Esophagus (tissue), 2 donors: ENCODE data around the gene TPD52L1. TPM values are rescaled to one million over a fixed set of nuclear protein-coding genes. Genes with fewer than 3 reads are reported as not detected.
A peak's percentile ranks its signal among the peaks of the same experiment; 100 is the strongest.

Experiments used
- H3K27ac ChIP-seq, 2 donors: one replicate each; pipeline ENCODE4 v1.5.1; 2013; ENCODE audit warnings: low read depth in 2 of 2, mild to moderate bottlenecking in 2 of 2, inconsistent platforms in 1 of 2, low read length in 1 of 2, moderate library complexity in 1 of 2
- H3K27me3 ChIP-seq, 2 donors: one replicate each; pipeline ENCODE4 v1.6.1; 2013; ENCODE audit warnings: low read length in 2 of 2, control low read depth in 1 of 2, mild to moderate bottlenecking in 1 of 2; ENCODE audit not compliant: insufficient read depth in 2 of 2, control insufficient read depth in 1 of 2
- H3K36me3 ChIP-seq, 2 donors: one replicate each; pipeline ENCODE4 v1.6.1; 2013; ENCODE audit warnings: low read length in 1 of 2; ENCODE audit not compliant: control insufficient read depth in 2 of 2, insufficient read depth in 2 of 2
- H3K4me1 ChIP-seq, 2 donors: one replicate each; pipeline ENCODE4 v1.6.1; 2013; ENCODE audit warnings: low read length in 1 of 2; ENCODE audit not compliant: control insufficient read depth in 2 of 2, insufficient read depth in 2 of 2
- H3K4me3 ChIP-seq, 2 donors: one replicate each; pipeline ENCODE4 v1.5.1; 2013; ENCODE audit warnings: low read length in 2 of 2, mild to moderate bottlenecking in 2 of 2, low read depth in 1 of 2, moderate library complexity in 1 of 2
- H3K9me3 ChIP-seq, 2 donors: one replicate each; pipeline ENCODE4 v1.6.1; 2013; ENCODE audit warnings: mild to moderate bottlenecking in 2 of 2, low read depth in 1 of 2, low read length in 1 of 2, moderate library complexity in 1 of 2; ENCODE audit not compliant: control insufficient read depth in 2 of 2, insufficient read depth in 1 of 2
- WGBS, 2 donors: extraction: QIAGEN DNeasy Blood & Tissue Kit; methylation state at CpG; one replicate each; pipeline ENCODE4 v1.1.7; 2013; 5-methylcytosine and 5-hydroxymethylcytosine counted together
- polyA plus RNA-seq, 2 donors: library from polyadenylated mRNA; stranded (reverse); fragments of 200-250 nt; gene quantifications; one replicate each; pipeline ENCODE4 v1.2.3, GENCODE V29; 2013
- donor health status: healthy with polysubstance abuse.
- donor health status: Bipolar disorder and iron deficiency.

The TPD52L1 gene
- polyA plus RNA-seq, 2 donors, result 154 to 245 TPM

DNA sequence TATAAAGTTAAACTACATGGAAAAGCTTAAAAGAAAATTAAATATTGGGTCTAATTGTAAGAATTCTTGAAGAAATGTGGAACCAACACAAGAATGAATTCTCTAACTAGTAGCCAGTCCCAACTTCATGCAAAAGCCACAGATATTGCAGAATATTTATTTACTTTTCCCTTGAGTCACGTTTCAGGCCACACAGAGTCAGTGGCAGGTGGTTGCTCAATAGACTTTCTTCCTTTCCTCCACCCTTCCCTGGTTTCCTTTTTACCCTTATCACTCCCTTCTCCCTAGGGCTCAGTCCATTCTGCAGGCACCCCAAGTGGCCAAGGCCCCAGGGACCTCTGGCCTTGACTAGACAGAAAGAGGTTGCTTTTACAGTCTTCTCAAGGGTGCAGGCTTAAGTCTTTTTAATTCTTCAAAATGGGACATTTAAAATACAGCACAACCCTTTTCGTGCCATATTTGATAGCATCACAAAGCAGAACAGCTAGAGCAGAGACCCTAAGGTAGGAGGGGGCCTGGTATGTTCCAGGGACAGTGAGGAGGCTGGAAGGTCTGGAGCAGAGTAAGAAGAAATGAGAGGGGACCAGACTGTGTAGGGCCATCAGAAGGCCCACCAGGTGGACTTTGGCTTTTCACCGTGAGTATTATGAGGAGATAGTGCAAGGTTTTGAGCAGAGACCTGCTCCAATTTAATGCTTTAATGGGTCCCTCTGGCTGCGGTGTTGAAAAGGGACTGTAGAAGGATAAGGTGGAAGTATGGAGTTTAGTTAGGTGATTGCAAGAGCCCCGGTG is 83.2 kb downstream of the TPD52L1 start:
- H3K36me3 ChIP-seq, result peaks cover 0 to 2% of the 10 kb centered on the region in 2 donors
- WGBS, 2 donors, result 79 to 83% methylated on average over 5 of the region's 5 CpGs

GRCh38 chr6:125237764-125238163 is 84.2 kb downstream of the TPD52L1 start:
- Histone ChIP-seq H3K9me3 (no peaks in the 10 kb centered on the region), H3K27me3 (no peaks in the 10 kb centered on the region), H3K4me3 (no peak overlapping the region), H3K27ac (no peak overlapping the region), H3K4me1 (no peaks in the 10 kb centered on the region), H3K36me3 (peaks cover 0 to 2% of the 10 kb centered on the region in 2 donors)
- 92 to 96% methylated on average over 4 of the region's 4 CpGs for WGBS, 2 donors

More for the DNA sequence above, 83.2 kb downstream of the TPD52L1 start:
- H3K9me3 ChIP-seq, result no peaks in the 10 kb centered on the region
- no peak overlapping the region for H3K27ac ChIP-seq
- H3K4me3 ChIP-seq, result no peak overlapping the region
- no peaks in the 10 kb centered on the region for H3K27me3 ChIP-seq
- H3K4me1 ChIP-seq, result no peaks in the 10 kb centered on the region

DNA sequence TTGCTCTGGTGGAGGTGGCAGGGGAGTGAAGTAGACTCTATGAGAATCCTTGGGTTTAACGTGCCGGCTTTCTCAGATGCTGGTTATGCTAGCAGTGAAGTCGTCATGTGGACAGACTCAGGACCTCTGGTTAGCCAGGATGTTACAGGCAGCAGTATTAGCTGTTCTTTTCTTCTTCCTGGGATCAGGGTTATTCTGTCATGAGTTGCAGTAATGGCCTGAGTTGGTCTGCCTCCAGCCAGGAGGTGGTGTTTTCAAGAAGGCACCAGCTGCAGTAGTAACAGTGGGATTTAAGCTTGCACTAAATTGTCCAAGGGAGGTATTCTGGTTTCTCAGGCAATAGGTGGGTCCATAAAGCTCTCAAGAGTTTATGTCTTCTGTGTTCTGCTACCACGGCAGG is 91.5 kb downstream of the TPD52L1 start:
- H3K27ac ChIP-seq, result peak overlapping the region; percentile 52 to 83

DNA sequence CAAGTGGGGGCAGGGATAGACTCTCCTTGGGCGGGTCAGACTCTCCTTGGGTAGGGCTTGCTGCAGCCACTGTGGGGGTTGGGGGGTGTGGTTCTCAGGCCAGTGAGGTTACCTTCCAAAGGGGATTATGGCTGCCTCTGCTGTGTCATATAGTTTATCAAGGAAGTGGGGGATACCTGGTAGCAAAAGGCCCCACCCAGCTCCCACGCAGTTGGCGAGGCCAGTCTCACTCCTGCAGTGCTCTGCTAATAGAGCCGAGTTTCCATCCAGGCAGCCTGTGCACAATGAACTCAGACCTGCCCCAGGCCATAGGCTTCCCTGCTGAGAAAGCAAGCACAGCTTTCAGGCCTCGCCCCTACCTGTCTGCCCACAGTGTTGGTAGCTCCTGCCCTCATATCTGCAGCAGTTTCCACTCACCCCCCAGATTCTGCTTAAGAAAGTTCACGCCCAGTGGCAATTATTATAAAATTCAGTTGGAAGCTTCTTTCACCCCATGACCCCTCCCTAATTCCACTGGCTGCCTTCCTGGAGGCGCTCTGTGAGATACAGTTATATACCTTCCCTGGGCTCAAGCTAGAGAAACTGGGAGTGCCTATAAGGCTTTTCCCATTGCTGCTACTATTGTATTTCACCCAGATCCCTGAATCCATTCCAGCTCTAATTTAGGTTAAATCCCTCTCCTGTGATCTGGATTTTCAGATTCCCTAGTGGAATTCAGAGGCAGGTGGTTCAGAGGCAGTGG is 92.1 kb downstream of the TPD52L1 start:
- Histone ChIP-seq H3K27me3 (no peaks in the 10 kb centered on the region), H3K9me3 (peaks cover 0 to 2% of the 10 kb centered on the region in 2 donors), H3K36me3 (no peaks in the 10 kb centered on the region), H3K4me1 (peaks cover 0 to 7% of the 10 kb centered on the region in 2 donors), H3K4me3 (peak overlapping the region in 1 of 2 donors; percentile 7), H3K27ac (peak overlapping the region; percentile 52 to 83)
- WGBS, 2 donors, result 53 to 71% methylated on average over 7 of the region's 7 CpGs

More for the DNA sequence above, 91.5 kb downstream of the TPD52L1 start:
- Histone ChIP-seq H3K4me1 (peaks cover 0 to 7% of the 10 kb centered on the region in 2 donors), H3K4me3 (no peak overlapping the region), H3K27me3 (no peaks in the 10 kb centered on the region), H3K36me3 (no peaks in the 10 kb centered on the region), H3K9me3 (peaks cover 0 to 2% of the 10 kb centered on the region in 2 donors)
- WGBS, 2 donors, result 75 to 79% methylated on average over 4 of the region's 4 CpGs

DNA sequence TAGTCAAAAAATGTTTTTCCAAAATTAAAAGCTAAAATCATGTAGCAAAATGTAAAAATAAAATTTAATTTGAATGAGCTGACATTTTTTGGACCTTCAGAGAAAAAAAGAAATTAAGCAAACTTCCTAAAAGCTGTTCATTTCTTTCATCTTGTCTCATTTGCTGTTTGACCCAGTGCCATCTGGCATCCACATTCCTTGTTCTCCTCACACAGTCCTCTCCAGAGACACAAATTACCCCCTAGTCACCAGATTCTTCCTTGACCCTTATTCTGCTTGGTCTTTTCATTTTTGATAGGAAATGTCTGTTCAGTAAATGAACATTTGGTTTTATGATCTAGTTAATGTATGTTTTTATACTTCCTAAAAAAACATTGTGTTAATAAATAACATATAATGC is 93.0 kb downstream of the TPD52L1 start:
- Histone ChIP-seq H3K36me3 (no peaks in the 10 kb centered on the region), H3K27ac (no peak overlapping the region), H3K4me1 (peaks cover 0 to 7% of the 10 kb centered on the region in 2 donors), H3K4me3 (no peak overlapping the region), H3K9me3 (peaks cover 0 to 2% of the 10 kb centered on the region in 2 donors), H3K27me3 (no peaks in the 10 kb centered on the region)

DNA sequence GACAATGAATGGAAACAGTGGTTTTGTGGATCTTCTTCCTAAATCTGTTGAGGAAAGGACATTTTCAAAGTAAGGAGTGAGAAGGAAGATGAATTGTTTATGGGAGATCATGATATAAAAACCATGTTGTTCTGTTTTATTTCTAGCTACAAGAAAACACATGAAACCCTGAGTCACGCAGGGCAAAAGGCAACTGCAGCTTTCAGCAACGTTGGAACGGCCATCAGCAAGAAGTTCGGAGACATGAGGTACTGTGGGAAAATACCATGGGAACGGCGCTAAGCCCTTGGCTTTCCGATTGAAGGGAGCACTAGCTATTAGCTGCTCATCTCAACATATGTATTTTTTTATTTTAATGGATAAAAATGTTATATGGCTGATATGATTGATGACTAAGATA is 94.6 kb downstream of the TPD52L1 start:
- 88 to 94% methylated on average over 7 of the region's 7 CpGs for WGBS, 2 donors
- peaks cover 0 to 8% of the 10 kb centered on the region in 2 donors for H3K4me1 ChIP-seq
- no peak overlapping the region for H3K27ac ChIP-seq
- no peaks in the 10 kb centered on the region for H3K27me3 ChIP-seq
- no peaks in the 10 kb centered on the region for H3K36me3 ChIP-seq
- H3K9me3 ChIP-seq, result peaks cover 0 to 2% of the 10 kb centered on the region in 2 donors
- H3K4me3 ChIP-seq, result no peak overlapping the region

DNA sequence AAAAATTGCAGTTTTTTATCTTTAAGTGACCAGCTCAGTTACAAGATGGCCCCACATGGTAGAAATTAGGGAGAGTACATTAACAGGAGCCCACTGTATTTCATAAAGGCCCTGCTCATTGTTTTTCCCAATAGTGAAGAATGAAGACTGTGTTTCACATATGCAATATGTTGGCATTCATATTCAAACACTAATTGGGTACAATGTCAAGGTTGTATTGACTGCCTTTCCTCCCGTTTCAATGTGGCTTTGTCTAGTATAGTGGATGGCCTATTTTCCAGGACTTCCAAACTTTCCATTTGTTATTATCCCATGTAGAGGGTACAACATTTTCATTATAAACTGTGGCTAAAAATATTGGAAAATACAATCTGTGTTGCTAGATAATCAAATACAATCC is 96.9 kb downstream of the TPD52L1 start:
- H3K27ac ChIP-seq, result no peak overlapping the region
- H3K36me3 ChIP-seq, result no peaks in the 10 kb centered on the region
- no peaks in the 10 kb centered on the region for H3K27me3 ChIP-seq
- WGBS, 2 donors, result 80 to 87% methylated on average over 1 of the region's 1 CpG
- peaks cover 0 to 3% of the 10 kb centered on the region in 2 donors for H3K4me1 ChIP-seq
- H3K4me3 ChIP-seq, result no peak overlapping the region
- H3K9me3 ChIP-seq, result no peaks in the 10 kb centered on the region

DNA sequence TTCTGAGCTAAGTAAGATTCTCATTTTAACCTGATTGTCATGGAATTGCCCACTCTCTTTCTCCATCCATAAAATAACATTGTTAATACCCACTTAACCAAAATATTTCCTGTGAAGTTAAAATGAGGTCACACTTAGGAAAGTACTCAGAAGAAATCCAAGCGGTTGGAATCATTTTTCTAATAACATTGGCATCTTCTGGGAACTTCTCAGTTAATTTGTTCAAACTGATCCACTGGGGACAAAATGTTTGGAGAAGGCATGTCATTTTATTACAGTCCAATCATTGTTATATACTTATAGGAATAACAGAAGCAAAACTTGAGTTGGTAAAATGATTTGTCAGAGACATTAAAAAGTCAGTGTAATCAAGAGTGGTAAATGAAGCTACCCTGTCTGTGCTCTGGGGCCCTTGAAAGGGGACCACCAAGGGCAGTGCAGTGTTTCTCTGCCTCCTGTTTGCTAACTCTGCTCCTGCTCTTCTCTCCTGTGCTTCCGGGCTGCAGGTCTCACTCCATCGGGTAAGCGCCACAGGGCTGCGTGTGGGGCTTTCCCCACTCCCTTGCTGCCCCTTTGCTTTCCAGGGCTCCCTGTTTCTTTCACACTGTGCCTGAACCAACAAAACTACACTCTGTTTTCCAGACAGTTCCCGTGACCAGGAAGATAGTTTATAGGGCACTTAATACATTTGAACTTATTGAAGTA is 98.1 kb downstream of the TPD52L1 start:
- 49 to 55% methylated on average over 6 of the region's 6 CpGs for WGBS, 2 donors
- peaks cover 0 to 3% of the 10 kb centered on the region in 2 donors for H3K4me1 ChIP-seq
- H3K36me3 ChIP-seq, result no peaks in the 10 kb centered on the region
- H3K27me3 ChIP-seq, result no peaks in the 10 kb centered on the region
- H3K4me3 ChIP-seq, result no peak overlapping the region
- H3K9me3 ChIP-seq, result no peaks in the 10 kb centered on the region
- peak overlapping the region in 1 of 2 donors; percentile 54 for H3K27ac ChIP-seq

DNA sequence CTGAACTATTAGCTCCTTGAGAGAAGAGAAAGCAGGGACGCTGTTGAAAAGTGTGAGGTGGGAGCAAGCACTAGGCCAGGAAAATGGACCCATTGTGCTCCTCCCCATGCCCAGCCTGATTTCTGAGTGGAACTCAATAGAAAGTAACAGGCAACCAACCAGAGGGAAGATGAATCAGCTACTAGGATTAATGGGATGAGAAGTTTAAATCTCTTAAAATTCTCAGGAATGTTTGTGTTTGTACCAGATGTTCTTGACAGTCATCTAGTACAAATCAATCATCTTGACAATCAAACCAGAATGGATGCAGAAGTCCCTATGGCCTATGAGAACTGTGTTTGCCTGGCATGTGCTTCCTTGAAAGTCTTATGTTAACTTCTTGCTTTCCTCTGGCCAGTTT is 99.3 kb downstream of the TPD52L1 start:
- H3K9me3 ChIP-seq, result no peaks in the 10 kb centered on the region
- peak overlapping the region; percentile 15 to 45 for H3K27ac ChIP-seq
- no peak overlapping the region for H3K4me3 ChIP-seq
- WGBS, 2 donors, result 58% methylated on average over 1 of the region's 1 CpG
- H3K27me3 ChIP-seq, result no peaks in the 10 kb centered on the region
- peaks cover 0 to 3% of the 10 kb centered on the region in 2 donors for H3K4me1 ChIP-seq
- H3K36me3 ChIP-seq, result no peaks in the 10 kb centered on the region
